Measurements from ENCODE around the gene CCDC8.
"Not testable (repeated sequence)": the region's sequence is repeated elsewhere in the genome, so short reads cannot be mapped to it uniquely, and the experiment has no call there.

Gene CCDC8

DNA sequence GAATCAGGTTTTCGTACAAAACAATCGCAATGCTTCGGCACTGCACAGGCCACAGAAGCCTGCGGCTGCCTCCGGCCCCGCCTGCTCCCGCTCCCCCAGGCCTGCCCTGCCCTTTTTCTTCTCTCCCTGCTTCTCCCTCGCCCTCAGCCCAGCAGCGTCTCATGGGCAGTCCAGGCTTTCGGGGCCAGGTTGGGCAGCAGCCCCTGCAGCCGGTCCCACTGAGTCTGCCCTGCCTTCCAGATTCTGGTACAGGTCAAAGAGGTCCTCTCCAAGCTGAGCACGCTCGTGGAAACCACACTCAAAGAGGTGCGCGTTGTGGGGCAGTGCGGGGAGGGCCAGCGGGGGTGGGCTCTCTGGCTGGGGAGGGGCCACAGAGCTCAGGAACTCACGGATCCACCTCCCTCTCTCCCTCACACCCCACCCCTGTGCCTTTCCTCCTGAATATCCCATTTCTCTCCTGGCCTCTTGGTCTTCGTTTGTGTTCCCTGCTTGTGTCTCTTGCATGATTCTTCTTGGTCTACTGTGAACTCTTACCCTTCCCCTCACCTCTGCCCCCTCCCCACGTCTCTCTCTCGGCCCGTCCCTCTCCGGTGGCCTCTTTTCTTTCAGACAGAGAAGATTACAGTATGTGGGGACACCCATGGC is 30.1 kb downstream of the CCDC8 start:
- no peak for DNase-seq (ENCODE audit: low read depth)

DNA sequence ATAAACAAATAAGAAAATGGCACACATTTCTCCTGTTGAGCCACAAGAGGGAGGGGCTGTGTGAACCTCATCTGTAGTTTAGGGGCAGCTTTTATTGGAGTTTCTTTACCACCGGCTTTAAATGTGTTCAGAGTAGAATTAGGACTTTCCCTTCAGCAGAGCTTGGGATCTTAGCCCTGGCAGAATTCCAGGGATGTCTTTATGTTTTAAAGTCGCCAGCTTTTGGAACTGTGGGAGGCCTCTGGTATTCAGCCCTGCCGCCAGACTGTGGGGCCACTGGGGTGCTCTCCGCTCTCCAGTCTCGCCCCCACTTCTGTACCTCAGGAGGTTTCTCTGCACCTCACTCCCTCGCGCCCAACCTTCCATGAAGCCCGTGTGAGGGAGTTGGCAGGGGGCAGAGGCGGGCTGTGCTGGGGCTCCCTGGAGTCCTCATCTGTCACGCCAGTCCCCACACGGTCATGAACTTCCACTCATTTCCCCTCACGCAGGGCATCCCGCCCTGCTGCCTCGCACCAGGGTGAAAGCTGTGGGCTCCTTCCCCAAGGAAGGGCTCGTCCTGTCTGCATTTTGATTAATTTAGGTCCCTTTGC is 31.5 kb downstream of the CCDC8 start:
- DNase-seq (ENCODE audit: low read depth): no peak

DNA sequence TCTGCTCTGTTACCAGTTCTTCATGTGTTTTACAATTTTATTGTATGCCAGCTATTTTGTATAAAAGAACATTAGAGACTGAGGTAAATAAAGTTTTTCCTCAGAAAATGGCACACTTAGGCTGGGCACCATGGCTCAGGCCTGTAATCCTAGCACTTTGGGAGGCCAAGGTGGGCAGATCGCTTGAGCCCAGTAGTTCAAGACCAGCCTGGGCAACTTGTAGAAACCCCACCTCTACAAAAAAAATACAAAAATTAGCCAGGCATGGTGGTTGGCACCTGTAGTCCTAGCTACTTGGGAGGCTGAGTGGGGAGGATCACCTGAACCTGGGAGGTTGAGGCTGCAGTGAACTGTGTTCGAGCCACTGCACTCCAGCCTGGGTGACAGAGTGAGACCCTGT is 32.0 kb downstream of the CCDC8 start:
- DNase-seq (ENCODE audit: low read depth): no peak

DNA sequence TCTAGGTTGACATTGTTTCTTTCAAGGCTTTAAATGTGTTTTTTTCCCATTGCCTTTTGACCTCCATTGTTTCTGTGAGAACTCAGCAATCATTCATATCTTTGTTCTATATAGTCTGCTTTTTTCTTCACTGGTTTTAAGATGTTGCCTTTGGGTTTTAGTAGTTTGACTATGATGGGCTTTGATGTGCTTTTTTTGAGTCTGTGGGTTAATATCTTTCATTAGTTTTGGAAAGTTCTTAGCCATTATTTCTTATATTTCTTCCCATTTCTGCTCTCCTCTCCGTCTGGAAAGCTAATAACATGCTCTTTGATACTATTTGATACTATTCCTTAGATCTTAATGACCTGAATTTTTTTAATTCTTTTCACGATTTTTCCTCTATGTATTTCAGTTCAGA is 32.7 kb downstream of the CCDC8 start:
- DNase-seq (ENCODE audit: low read depth): no peak

DNA sequence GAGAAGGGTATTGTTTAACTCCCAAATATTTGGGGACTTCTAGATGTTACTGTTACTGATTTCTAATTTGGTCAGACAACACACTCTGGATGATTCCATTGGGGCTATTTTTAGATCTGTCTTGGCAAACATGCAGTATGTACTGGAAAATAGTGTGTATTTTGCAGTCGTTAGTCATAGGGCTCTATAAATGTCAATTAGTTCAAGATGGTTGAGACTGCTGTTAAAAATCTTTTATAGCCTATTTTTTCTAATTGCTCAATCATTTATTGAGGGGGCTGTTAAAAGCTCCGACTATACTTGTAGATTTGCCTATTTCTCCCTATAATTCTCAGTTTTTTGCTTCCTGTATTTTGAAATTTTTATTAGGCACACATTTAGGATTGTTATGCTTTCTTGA is 35.1 kb downstream of the CCDC8 start:
- no peak for DNase-seq (ENCODE audit: low read depth)

DNA sequence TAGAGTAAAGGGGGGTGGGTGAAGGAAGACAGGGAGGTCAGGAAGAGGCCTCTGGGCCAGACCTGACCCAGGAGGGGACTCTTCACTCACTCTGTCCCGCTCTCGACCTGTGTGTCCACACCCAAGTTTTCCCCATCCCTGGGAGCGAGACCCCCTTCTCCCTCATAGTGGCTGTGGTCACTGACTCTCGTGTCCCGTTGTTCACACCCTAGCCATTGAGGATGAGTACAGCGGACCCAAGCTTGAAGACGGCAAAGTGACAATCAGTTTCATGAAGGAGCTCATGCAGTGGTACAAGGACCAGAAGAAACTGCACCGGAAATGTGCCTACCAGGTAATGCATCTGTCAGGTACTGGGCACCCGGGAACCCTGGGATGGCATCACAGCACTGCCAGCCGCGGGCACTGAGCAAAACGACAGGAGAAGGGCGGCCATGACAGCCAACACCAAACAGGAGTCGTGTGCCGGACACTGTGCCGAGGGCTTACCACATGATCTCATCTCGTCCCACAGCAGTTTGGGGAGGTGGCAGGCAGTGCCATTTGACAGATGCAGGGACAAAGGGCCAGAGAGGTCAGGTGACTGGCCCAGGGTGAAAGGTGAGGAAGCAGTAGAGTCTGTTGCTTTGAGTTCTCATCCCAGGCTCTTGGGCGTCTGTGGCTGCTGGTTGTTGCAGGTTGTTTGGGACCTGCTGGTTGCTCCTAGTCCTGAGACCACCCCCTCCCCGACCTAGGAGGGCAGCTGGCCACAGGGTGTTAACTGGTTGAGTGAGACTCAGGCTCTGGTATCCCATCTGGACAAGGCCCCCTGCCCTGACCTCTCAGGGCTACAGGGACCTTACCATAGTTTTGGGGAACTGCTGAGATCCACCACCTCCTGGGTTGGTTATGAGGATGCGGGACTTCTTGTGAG is 36.9 kb downstream of the CCDC8 start:
- no peak for DNase-seq (ENCODE audit: low read depth)

DNA sequence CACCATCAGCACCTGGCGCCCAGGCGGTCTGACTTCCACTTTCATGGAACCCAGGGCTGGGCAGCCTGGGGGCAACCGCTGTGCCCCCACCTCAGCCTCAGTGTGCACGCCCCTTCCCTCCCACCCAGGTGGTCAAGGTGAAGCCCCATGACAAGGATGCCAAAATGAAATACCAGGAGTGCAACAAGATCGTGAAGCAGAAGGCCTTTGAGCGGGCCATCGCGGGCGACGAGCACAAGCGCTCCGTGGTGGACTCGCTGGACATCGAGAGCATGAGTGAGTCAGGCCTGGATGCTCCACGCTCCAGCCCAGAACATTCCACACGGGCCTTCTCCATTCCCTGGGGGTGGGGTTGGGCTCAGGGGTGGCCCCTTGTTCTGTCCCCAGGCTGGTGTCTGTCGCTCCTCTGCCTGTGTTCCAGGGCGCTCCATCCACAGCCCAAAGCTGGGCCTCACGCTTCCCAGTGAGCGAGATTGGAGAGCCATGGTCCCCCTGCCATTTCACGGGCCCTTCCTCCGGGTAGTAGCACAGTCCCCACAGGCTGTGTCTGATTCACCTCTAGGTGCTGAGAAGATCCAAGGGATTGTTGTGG is 37.8 kb downstream of the CCDC8 start:
- not testable (repeated sequence) for DNase-seq (ENCODE audit: low read depth)

DNA sequence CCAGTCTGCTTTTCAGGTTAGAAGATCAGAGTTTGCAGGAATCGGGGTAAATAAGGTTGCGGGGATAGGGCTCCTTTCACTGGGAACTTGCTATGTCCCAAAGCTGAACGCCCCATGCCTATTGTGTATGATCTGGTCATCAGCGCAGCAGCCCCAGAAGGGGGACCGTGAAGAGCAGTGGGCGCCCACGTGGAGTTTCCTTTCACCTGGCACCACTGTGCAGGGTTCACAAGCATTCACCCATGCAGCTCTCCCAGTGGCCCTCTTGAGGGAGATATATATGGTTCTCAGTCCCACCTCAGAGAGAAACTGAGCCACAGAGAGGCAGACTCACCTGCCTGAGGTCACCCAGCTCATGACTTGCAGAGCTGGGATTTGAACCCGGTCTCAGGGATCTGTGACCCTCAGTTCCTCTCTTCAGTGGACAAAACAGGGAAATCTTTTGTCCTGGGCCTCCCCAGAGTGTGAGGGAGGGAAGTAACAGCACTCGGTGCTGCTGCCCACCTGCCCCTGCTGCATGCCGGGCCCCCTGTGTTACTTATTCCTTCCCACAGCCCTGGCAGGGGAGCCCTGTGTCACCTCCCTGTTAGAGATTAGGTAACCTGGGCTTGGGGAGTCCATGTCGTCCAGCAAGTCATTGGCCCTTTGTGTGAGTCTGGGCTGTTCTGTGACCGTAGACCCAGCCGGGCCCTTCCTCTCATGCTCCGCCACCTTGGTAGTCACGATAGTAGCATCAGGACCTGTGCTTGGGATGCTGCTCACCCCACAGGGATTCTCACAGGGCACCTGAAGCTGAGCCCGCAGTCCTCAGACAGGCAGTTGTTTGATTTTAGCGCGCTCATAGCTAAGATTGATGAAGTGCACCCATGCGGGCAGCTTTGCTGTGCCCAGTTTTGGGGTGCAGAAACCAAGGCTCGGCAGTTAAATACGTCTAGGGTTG is 38.6 kb downstream of the CCDC8 start:
- no peak for DNase-seq (ENCODE audit: low read depth)

DNA sequence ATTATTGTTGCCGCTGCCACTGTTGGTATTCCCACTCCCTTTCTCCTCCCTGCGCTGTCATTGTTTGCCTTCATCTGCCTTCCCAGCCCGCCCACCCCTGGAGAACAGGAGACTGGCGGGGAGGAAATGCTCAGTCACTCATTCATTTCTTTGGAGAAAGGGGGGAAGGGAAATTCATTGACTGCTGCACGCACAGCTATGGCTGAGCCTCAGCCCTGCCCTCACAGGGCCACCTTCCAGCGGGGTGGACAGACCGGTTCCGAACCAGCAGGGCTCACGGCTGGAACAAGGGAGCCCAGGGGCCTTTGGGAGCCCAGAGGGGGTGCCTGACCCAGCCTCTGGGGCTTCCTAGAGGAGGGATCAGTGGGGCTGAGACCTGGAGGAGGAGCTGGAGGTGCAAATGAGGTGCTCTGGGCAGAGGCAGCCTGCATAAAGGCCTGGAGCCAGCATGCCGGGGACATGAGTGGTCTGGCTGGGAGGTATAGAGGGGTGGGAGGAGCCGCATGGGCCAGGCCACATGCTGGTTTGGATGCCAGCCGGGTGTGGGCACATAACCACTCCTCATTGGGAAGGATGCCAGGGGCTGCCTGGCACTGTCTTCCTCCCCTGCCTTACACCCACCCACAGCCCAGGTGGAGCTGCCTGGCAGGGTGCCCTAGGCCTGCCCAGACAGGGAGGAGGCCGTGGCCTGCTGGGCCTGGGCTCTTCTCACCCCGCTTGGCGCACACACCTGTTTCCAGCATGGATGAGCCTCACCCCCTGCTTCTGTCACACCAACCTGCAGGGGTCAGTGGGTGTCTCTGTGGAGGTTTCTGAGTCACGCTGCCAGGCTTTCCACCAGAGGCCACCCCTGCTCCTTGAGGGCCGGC is 39.6 kb downstream of the CCDC8 start:
- no peak for DNase-seq (ENCODE audit: low read depth)

DNA sequence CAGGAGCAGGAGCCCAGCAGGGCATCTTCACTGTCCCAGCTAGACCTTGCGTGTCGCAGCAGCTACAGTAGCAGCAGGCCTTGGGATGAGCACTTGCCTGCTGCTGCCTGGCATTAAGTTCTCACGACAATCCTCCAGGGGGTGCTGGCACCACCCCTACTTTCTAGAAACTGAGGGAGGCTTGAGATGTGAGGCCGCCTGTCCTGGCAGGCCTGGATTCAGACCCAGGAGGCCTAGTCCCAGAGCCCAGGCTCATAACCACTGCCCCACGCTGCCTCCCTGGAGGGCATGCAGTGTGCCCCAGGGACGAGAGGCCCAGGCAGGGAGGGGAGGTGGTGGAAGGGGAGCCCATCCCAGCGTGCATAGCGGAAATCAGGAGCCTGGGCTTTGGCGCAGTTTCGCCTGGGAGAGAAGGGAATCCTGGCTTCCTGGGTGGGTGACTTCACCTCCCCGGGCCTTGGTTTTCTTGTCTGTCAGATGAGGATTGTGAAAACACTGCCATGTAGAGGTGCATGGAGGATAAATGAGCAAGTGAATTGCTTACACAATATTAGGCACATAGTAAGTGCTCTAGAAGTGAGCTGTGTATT is 40.4 kb downstream of the CCDC8 start:
- no peak for DNase-seq (ENCODE audit: low read depth)

DNA sequence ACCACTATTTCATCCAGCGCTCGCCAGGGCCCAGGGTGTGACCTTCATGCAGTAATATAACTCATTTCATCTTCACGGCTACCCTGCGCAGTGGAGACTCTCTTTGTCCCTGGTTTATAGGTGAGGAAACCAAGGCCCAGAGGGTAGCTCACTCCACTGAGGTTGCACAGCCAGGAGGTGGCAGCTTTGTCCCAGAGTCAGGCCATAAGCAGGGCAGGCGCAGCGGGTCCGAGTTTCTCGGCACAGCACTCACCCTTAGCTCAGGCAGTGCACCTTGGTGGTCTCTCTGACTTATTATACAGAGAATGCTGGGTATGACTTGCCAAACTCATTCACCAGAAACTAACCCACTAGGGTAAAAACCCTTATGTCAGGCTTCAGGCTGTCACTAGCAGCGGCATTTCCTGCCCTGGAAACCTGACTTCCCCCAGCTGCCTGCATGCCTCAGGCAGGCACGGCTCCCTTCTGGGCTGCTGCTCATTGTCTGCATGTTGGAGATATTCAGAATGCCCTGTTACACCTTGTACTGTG is 41.9 kb downstream of the CCDC8 start:
- DNase-seq (ENCODE audit: low read depth): no peak

DNA sequence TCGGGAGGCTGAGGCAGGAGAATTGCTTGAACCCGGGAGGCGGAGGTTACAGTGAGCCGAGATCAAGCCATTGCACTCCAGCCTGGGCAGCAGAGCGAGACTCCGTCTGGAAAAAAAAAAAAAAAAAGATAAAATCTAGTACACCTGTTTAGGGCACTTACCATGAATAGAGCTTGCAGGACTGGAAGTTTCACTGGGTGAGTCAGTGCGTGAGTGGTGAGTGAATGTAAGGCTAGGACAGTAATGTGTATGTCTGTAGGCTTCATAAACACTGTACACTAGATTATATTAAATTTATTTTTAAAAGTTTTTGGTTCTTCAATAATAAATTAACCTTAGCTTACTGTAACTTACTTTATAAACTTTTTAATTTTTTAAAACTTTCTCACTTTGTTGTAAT is 43.5 kb downstream of the CCDC8 start:
- no peak for DNase-seq (ENCODE audit: low read depth)

DNA sequence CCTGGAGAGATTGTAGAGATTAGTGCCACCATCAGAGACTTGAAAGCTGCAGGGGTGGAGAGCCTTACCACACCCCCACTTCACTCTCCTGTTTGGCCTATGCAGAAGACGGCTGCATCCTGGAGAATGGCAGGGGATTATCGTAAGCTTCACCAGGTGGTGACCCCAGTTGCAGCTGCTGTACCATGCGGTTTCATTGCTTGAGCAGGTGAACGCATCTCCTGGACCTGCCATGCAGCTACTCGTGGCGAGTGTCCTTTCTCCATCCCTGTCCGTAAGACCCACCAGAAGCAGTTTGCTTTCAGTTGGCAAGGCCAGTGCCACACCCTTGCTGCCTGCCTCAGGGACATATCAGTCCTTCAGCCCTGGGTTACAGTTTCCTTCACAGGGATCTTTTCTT is 45.2 kb downstream of the CCDC8 start:
- DNase-seq (ENCODE audit: low read depth): no peak

DNA sequence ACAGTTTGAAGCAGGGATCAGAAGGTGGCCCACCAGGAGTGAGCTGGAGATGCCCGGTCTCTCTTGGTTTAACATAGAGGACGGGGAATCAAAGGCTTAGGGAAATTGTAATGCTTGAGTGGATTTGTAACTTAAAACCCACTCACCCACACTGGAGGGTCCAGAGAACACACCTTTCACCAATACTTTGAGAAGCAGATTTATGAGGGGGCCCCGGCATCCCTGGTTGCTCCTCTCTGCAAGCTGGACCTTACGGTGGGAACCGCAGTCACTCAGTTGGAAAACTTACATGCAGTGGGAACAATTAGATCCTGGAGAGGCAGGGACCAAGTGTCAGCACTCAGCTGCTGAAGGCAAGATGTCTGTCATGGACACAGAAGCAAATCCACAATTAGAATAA is 45.9 kb downstream of the CCDC8 start:
- DNase-seq (ENCODE audit: low read depth): no peak

DNA sequence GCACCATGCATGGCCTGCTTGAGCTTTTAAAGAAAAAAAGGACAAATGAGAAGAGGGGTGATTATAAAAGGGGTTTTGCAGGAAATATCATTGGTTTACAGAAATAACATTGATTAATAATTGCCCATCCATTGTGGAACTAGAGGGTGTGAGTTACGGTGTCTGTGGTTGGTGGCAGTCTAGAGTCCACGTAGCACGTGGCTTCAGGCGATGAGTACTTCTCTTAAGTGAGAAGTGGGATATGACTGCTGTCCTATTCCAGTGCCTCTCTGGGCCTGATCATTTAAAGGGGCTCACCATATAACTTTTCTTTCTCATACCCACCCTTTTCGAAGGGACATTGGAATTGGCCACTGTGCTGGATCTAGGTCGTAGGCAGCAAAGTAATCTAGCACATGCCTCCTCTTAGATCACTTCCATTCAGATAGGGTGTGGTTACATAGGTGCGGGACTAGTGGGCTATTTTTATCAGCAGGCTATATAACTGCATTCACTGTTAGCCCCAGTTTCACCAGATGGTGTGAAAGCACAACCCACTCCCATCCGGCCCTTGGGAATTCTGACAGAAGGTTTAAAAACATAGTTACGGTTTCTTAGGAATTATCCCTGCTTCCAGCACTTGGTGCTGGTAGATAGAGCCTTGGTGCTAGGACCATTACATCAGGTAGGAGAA is 46.6 kb downstream of the CCDC8 start:
- DNase-seq (ENCODE audit: low read depth): no peak

DNA sequence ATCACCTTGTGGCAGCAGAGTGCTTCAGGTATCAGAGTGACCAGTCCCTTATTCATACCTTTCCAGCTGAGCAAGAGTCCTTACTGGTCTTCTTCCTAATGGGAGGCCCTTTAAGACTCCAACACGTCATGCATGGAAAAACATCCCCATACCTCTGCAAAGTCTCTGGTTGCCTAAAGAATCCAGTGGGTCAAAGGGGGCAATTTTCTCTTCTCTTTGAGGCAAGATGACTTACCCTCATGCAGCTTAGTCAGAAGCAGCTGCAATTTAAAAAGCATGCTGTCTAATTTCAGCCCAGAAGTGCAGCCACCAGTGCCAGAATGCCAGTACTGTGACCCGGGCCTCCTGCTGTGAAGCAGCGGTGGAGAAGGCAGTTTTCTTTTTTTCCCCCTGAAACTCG is 47.8 kb downstream of the CCDC8 start:
- DNase-seq (ENCODE audit: low read depth): no peak

DNA sequence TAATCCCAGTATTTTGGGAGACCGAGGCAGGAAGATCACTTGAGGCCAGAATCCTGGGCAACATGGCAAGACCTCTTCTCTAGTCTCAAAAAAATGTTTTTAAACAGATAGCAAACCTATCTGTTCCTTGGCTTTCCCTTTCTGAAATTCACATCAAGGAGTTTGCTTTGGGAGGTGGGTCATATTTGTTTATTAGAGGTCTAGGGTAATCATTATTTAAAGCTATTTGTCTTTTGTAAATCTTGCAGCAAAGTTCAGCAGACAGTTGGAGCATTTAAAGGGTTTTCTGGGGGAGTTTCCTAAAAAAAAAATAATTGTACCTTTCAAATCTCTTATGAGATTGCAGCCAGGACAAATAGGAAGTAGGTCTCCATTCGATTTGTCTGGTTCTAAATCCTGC is 49.0 kb downstream of the CCDC8 start:
- DNase-seq (ENCODE audit: low read depth): no peak

DNA sequence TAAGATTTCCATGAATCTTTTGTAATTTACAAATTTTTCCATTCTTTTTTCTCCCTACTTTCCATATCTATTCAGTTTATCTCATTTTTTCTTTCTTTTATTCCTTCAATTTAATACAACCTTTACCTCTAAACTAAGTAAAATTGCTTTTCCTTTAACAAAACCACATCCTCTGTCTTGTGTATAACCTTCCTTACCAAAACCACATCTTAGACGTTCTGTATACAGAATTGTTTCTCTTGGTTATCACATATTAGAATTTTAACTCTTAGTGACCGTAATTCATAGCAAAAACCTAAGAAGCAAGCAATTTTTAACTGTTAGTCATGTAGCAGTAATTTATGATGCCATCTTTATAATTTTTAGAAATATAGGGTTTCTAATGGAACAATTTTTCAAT is 51.4 kb downstream of the CCDC8 start:
- DNase-seq (ENCODE audit: low read depth): no peak

Measured in activated T-helper 1 cell treated with Interleukin-2 at 50 U/mL for 16 hours (primary cell).